Vagina (tissue), 2 donors: Measurements from ENCODE around the gene SYNE4.

Experiments
- CTCF ChIP-seq, 3 experiments: fragments of 450-650 bp in 2 of 3; fragments of 200-600 bp in 1 of 3; sonication (generic) in 1 of 3; IDR thresholded peaks; one replicate each; pipeline ENCODE4 v1.5.1; 2017 to 2019; ENCODE audit warnings: antibody characterized with exemption in 3 of 3, mild to moderate bottlenecking in 2 of 3, moderate library complexity in 2 of 3
- POLR2A ChIP-seq, 2 donors: fragments of 450-650 bp; IDR thresholded peaks; one replicate each; pipeline ENCODE4 v1.6.1; 2017; ENCODE audit warnings: antibody characterized with exemption in 2 of 2, mild to moderate bottlenecking in 2 of 2, moderate library complexity in 2 of 2
- POLR2AphosphoS5 ChIP-seq, 2 donors: sonication (generic); formaldehyde crosslinking; IDR thresholded peaks; one replicate each; pipeline ENCODE4 v1.9.0; 2017; ENCODE audit warnings: antibody characterized with exemption in 2 of 2, mild to moderate bottlenecking in 2 of 2, low read depth in 1 of 2; ENCODE audit not compliant: insufficient read depth in 1 of 2

GRCh38 chr19:35991731-35992450 is 16.7 kb downstream of the SYNE4 start:
- no peak for TF ChIP-seq POLR2A (IDR thresholded peaks at IDR 0.05)
- no peak for TF ChIP-seq CTCF (IDR thresholded peaks at IDR 0.05)
- no peak for TF ChIP-seq POLR2AphosphoS5 (IDR thresholded peaks at IDR 0.05; ENCODE audit: insufficient read depth in 1 of 2, low read depth in 1 of 2)
